Measurements from ENCODE around the gene ARHGEF17.
A peak's percentile ranks its signal among the peaks of the same experiment; 100 is the strongest.

The ARHGEF17 gene

DNA sequence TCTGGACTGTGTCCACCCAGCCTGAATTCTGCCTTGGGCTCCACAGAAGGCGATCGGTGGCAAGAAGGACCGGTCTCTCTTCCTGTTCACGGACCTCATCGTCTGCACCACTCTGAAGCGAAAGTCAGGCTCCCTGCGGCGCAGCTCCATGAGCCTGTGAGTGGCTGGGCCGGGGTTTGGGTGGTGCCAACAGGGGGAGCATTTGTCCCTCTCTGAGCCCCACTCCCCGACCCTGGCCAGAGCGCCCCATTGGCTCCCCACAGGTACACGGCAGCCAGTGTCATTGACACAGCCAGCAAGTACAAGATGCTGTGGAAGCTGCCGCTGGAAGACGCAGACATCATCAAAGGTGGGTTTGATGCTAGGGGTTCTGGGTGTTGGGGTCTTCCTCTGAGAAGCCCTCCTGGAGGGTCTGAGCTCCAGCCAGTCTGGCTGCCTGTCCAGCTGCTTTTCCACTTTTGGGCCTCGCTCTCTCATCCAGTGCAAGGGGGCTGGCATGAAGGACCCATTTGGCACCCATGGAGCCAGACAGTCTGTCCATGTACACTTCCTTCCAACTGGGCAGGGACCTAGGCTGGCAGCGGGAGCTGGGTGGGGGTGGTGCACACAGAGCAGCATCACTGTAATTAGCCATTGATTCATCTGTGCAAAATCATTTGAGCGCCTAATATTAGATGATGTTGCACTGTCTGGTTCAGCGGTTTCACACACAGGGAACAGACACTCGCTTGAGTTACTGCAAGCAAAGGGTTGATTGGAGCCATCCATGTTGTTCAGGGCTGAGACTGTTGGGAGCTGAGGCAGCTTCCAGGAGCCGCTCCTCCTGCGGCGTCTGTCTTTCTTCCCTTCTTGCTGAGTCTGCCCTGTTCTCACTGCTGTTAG, 49.1 kb downstream of the ARHGEF17 start:
- Histone ChIP-seq H3K4me1 (ENCODE audit: control insufficient read depth, low read depth, low read length) (no peaks in the 10 kb centered on the region), H3K36me3 (ENCODE audit: control insufficient read depth, low read depth, low read length) (no peaks in the 10 kb centered on the region), H3K9ac (ENCODE audit: low read length) (no peak overlapping the region), H3K27me3 (ENCODE audit: control insufficient read depth, insufficient read depth, low read length) (no peaks in the 10 kb centered on the region), H3K9me3 (ENCODE audit: control insufficient read depth, low read depth, low read length) (no peaks in the 10 kb centered on the region), H3K27ac (ENCODE audit: low read length) (no peak overlapping the region), H3K4me3 (ENCODE audit: low read length) (no peak overlapping the region)

DNA sequence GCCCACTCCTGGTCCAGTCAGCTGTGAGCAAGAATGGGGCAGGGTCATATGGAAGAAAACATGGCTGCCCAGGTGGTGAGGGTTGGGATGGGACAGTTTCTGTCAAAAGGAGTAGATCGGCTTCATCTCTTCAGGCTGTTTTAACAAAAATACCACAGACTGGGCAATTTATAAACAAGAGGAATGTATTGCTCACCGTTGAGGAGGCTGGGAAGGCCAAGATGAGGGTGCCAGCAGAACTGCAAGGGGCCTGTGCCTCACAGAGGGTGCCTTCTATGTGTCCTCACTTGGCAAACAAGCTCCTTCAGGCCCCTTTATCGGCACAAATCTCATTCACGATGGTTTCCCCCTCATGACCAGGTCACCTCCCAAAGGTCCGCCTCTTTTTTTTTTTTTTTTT, 50.0 kb downstream of the ARHGEF17 start:
- Histone ChIP-seq H3K4me1 (ENCODE audit: control insufficient read depth, low read depth, low read length) (no peaks in the 10 kb centered on the region), H3K27ac (ENCODE audit: low read length) (no peak overlapping the region), H3K4me3 (ENCODE audit: low read length) (no peak overlapping the region), H3K27me3 (ENCODE audit: control insufficient read depth, insufficient read depth, low read length) (peaks cover 2% of the 10 kb centered on the region), H3K9ac (ENCODE audit: low read length) (no peak overlapping the region), H3K36me3 (ENCODE audit: control insufficient read depth, low read depth, low read length) (no peaks in the 10 kb centered on the region), H3K9me3 (ENCODE audit: control insufficient read depth, low read depth, low read length) (no peaks in the 10 kb centered on the region)

DNA sequence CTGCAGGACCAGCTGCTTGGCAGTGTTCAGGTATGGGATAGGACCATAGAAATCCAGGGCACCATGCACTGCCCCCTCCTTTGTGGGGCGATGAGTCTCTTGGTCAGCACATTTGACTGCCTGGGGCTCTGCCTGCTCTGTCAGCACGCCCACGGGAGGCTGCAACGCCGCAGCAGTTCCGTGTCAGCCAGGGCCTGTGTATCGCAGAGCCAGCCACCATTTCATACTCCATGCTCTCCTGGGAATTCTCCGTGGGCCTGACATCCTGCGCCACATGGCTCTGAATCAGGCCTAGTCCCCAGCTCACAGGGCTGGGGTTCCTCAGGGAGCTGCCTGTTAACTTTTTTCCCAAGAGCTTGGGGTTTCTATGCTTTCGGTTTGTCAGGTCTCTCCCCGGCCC, 51.3 kb downstream of the ARHGEF17 start:
- H3K4me3 ChIP-seq (ENCODE audit: low read length) = no peak overlapping the region
- H3K9me3 ChIP-seq (ENCODE audit: control insufficient read depth, low read depth, low read length) = no peaks in the 10 kb centered on the region
- no peak overlapping the region for H3K9ac ChIP-seq (ENCODE audit: low read length)
- H3K36me3 ChIP-seq (ENCODE audit: control insufficient read depth, low read depth, low read length) = no peaks in the 10 kb centered on the region
- H3K27ac ChIP-seq (ENCODE audit: low read length) = no peak overlapping the region
- H3K4me1 ChIP-seq (ENCODE audit: control insufficient read depth, low read depth, low read length) = no peaks in the 10 kb centered on the region
- peaks cover 3% of the 10 kb centered on the region for H3K27me3 ChIP-seq (ENCODE audit: control insufficient read depth, insufficient read depth, low read length)

DNA sequence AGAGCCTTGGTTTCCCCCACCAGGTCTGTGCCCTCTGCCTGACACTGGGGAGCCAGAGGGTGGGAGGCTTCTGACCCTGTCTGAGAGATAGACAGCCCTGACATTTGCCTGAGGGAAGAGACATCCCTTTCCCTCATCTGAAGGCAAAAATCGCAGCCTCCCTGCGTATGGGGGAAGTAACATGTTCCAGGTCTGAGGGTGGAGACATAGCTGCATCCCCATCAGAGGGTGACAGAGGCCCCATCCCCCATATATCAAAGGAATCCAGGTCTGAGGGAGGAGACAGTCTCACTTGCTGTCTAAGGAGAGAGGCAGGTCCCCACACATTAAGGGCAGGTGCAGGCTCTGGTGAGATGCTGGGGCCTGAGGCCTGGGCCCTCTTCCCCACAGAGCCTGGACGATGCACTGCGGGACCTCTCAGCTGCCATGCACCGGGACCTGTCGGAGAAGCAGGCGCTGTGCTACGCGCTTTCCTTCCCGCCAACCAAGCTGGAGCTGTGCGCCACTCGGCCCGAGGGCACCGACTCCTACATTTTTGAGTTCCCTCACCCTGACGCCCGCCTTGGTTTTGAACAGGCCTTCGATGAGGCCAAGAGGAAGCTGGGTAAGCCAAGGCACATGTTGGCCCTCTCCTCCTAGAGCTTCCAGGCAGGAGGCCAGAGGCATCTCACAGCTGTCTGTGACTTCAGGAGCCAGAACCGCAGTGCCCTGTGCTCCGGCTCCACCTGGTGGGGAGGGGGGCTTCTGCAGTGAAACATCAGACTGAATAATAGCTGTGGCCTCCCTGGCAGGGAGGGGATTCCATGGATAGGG, 52.1 kb downstream of the ARHGEF17 start:
- H3K27me3 ChIP-seq (ENCODE audit: control insufficient read depth, insufficient read depth, low read length) = peaks cover 3% of the 10 kb centered on the region
- H3K4me1 ChIP-seq (ENCODE audit: control insufficient read depth, low read depth, low read length) = no peaks in the 10 kb centered on the region
- no peak overlapping the region for H3K27ac ChIP-seq (ENCODE audit: low read length)
- no peaks in the 10 kb centered on the region for H3K9me3 ChIP-seq (ENCODE audit: control insufficient read depth, low read depth, low read length)
- no peaks in the 10 kb centered on the region for H3K36me3 ChIP-seq (ENCODE audit: control insufficient read depth, low read depth, low read length)
- no peak overlapping the region for H3K4me3 ChIP-seq (ENCODE audit: low read length)
- no peak overlapping the region for H3K9ac ChIP-seq (ENCODE audit: low read length)

DNA sequence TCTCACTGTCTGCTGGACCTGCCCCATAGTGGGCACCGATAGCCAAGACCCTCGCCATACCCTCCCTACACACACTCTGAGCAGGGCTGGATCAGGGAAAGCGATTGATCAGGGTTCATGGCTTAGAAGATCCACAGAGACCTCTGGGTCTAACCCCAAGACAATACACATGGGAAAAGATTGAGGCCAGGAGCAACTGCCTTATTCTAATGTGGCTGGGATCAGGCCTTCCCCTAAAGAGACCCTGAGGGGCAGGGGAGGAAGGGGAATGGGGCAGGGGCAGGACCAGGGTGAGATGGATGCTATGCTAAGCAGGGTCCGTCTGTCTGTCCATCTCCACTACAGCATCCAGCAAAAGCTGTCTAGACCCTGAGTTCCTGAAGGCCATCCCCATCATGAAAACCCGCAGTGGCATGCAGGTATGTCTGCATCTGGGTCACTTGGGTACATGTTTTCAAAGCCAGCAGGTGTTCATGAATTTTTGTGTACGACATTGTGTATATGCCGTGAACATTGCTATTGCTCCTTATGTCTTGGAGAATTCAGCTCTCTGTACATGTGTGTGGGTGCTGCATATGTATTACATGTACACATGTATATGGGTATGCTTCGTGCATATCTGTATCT, 52.8 kb downstream of the ARHGEF17 start:
- Histone ChIP-seq H3K4me3 (ENCODE audit: low read length) (no peak overlapping the region), H3K27me3 (ENCODE audit: control insufficient read depth, insufficient read depth, low read length) (peaks cover 3% of the 10 kb centered on the region), H3K27ac (ENCODE audit: low read length) (no peak overlapping the region), H3K36me3 (ENCODE audit: control insufficient read depth, low read depth, low read length) (no peaks in the 10 kb centered on the region), H3K9ac (ENCODE audit: low read length) (no peak overlapping the region), H3K4me1 (ENCODE audit: control insufficient read depth, low read depth, low read length) (no peaks in the 10 kb centered on the region), H3K9me3 (ENCODE audit: control insufficient read depth, low read depth, low read length) (no peaks in the 10 kb centered on the region)

DNA sequence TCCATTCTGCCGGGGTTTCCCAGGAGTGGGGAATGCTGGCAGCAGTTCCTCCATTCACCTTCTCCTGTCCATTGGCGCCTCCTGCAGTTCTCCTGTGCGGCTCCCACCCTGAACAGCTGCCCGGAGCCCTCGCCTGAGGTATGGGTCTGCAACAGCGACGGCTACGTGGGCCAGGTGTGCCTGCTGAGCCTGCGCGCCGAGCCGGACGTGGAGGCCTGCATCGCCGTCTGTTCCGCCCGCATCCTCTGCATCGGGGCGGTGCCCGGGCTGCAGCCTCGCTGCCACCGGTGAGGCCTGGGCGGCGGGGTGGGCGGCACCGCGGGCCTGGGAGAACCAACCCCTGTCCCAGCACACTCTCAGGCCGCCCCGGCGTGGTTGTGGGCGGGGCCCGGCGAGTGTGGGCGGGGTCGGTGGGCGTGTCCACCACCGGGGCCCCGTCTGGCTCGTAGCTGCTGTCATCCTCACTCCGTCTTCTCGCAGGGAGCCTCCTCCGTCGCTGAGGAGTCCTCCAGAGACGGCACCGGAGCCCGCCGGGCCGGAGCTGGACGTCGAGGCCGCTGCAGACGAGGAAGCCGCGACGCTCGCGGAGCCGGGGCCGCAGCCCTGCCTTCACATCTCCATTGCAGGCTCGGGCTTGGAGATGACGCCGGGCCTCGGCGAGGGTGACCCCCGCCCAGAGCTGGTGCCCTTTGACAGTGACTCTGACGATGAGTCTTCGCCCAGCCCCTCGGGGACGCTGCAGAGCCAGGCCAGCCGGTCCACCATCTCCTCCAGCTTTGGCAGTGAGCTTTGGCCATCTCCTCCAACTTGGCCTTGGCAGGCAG, 54.1 kb downstream of the ARHGEF17 start:
- Histone ChIP-seq H3K27ac (ENCODE audit: low read length) (no peak overlapping the region), H3K36me3 (ENCODE audit: control insufficient read depth, low read depth, low read length) (no peaks in the 10 kb centered on the region)

DNA sequence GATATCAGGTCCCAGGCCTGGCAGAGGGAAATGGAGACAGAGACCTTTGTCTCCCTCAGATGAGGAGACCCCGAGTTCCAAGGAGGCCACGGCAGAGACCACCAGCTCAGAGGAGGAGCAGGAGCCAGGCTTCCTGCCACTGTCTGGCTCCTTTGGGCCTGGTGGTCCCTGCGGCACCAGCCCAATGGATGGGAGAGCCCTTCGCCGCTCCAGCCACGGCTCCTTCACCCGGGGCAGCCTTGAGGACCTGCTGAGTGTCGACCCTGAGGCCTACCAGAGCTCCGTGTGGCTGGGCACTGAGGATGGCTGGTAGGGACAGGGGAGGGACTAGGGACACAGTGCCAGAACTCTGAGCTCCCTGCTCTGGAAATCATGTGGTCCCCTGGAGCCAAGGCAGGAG, 55.1 kb downstream of the ARHGEF17 start:
- Histone ChIP-seq H3K27ac (ENCODE audit: low read length) (no peak overlapping the region), H3K4me3 (ENCODE audit: low read length) (no peak overlapping the region), H3K4me1 (ENCODE audit: control insufficient read depth, low read depth, low read length) (no peaks in the 10 kb centered on the region), H3K9ac (ENCODE audit: low read length) (no peak overlapping the region), H3K9me3 (ENCODE audit: control insufficient read depth, low read depth, low read length) (no peaks in the 10 kb centered on the region), H3K36me3 (ENCODE audit: control insufficient read depth, low read depth, low read length) (no peaks in the 10 kb centered on the region), H3K27me3 (ENCODE audit: control insufficient read depth, insufficient read depth, low read length) (peaks cover 3% of the 10 kb centered on the region)

More for the DNA sequence above, 54.1 kb downstream of the ARHGEF17 start:
- H3K9me3 ChIP-seq (ENCODE audit: control insufficient read depth, low read depth, low read length) = no peaks in the 10 kb centered on the region
- H3K4me1 ChIP-seq (ENCODE audit: control insufficient read depth, low read depth, low read length) = no peaks in the 10 kb centered on the region
- H3K4me3 ChIP-seq (ENCODE audit: low read length) = peak overlapping the region; percentile 40
- no peak overlapping the region for H3K9ac ChIP-seq (ENCODE audit: low read length)
- H3K27me3 ChIP-seq (ENCODE audit: control insufficient read depth, insufficient read depth, low read length) = peaks cover 3% of the 10 kb centered on the region

DNA sequence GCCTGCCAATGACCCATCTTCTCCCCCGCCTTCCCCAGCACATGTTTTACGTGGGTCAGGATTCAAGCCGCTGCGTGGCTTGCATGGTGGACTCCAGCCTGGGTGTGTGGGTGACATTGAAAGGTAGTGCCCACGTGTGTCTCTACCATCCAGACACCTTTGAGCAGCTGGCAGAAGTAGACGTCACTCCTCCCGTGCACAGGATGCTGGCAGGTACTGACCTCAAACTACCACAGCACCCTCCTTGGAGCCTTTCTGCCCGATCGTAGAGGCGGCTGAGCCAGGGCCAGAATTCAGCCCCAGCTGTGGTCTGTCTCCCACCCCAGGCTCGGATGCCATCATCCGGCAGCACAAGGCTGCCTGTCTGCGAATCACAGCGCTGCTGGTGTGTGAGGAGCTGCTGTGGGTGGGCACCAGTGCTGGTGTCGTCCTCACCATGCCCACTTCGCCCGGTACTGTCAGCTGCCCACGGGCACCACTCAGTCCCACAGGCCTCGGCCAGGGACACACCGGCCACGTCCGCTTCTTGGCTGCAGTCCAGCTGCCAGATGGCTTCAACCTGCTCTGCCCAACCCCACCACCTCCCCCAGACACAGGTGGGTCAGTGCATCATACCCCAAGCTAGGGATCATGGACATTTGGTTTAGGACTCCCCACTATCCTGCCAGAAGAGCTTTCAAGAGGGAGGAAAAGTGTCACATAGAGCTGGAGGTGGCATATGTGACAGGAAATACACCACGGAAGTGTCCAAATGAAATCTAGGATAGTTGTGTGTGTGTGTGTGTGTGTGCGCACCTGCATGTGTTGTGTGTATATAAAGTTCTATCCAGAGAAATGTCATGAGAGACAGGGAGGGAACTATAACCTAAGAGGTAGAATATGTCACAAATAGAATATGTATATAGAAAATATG, 57.5 kb downstream of the ARHGEF17 start:
- Histone ChIP-seq H3K27me3 (ENCODE audit: control insufficient read depth, insufficient read depth, low read length) (peaks cover 3% of the 10 kb centered on the region), H3K4me1 (ENCODE audit: control insufficient read depth, low read depth, low read length) (no peaks in the 10 kb centered on the region), H3K27ac (ENCODE audit: low read length) (no peak overlapping the region), H3K36me3 (ENCODE audit: control insufficient read depth, low read depth, low read length) (no peaks in the 10 kb centered on the region), H3K4me3 (ENCODE audit: low read length) (no peak overlapping the region), H3K9me3 (ENCODE audit: control insufficient read depth, low read depth, low read length) (no peaks in the 10 kb centered on the region), H3K9ac (ENCODE audit: low read length) (no peak overlapping the region)

DNA sequence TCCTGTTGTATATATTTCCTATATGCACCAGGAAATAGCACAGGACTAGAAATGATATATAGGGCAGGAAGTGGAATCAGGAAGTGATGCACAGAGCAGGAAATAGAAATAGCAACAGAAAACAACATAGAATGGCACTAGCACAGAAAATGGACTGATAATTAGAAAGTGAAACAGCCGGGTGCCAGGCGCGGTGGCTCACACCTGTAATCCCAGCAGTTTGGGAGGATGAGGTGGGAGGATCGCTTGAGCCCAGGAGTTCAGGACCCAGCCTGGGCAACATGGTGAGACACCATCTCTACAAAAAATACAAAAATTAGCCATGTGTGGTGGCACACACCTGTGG, 58.2 kb downstream of the ARHGEF17 start:
- Histone ChIP-seq H3K36me3 (ENCODE audit: control insufficient read depth, low read depth, low read length) (no peaks in the 10 kb centered on the region), H3K4me3 (ENCODE audit: low read length) (no peak overlapping the region), H3K9me3 (ENCODE audit: control insufficient read depth, low read depth, low read length) (no peaks in the 10 kb centered on the region), H3K27me3 (ENCODE audit: control insufficient read depth, insufficient read depth, low read length) (peaks cover 3% of the 10 kb centered on the region), H3K9ac (ENCODE audit: low read length) (no peak overlapping the region), H3K27ac (ENCODE audit: low read length) (no peak overlapping the region), H3K4me1 (ENCODE audit: control insufficient read depth, low read depth, low read length) (no peaks in the 10 kb centered on the region)

DNA sequence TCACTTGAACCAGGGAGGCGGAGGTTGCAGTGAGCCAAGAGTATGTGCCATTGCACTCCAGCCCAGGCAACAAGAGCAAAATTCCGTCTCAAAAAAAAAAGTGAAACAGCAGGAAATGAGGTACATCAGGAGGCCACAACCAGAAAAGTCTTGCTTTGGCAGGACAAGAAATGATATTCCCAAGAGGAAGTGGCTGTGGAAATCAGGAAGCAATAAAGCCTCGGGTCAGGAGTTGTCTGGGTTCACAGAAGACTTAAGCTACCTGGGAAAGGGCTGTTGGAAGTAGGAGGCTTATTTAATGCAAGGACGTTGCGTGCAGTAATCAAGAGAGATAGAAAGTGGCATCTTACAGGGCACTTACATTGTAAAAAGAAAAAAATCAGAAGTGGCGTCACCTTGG, 58.9 kb downstream of the ARHGEF17 start:
- peaks cover 3% of the 10 kb centered on the region for H3K27me3 ChIP-seq (ENCODE audit: control insufficient read depth, insufficient read depth, low read length)
- H3K36me3 ChIP-seq (ENCODE audit: control insufficient read depth, low read depth, low read length) = no peaks in the 10 kb centered on the region
- H3K9me3 ChIP-seq (ENCODE audit: control insufficient read depth, low read depth, low read length) = no peaks in the 10 kb centered on the region
- H3K27ac ChIP-seq (ENCODE audit: low read length) = no peak overlapping the region
- no peak overlapping the region for H3K4me3 ChIP-seq (ENCODE audit: low read length)
- H3K9ac ChIP-seq (ENCODE audit: low read length) = no peak overlapping the region
- H3K4me1 ChIP-seq (ENCODE audit: control insufficient read depth, low read depth, low read length) = no peaks in the 10 kb centered on the region
